Neural cell (in vitro differentiated cells): ENCODE results near the gene ITGB6.

Experiments
- EP300 ChIP-seq: fragments of 450-650 bp; conservative IDR thresholded peaks from 2 replicates; pipeline ENCODE4 v1.6.1; 2014; ENCODE audit warnings: antibody characterized with exemption, mild to moderate bottlenecking, moderate library complexity; ENCODE audit not compliant: poor library complexity, severe bottlenecking
- TF ChIP-seq, protein P1 (sequence below): fragments of 450-650 bp; IDR thresholded peaks from 2 replicates; pipeline ENCODE4 v1.5.1; 2014; ENCODE audit warnings: antibody characterized with exemption, mild to moderate bottlenecking, moderate library complexity; ENCODE audit not compliant: poor library complexity, severe bottlenecking
- TF ChIP-seq, protein P2 (sequence below): IDR thresholded peaks from 2 replicates; pipeline ENCODE4 v1.6.1; 2012; ENCODE audit warnings: borderline replicate concordance

DNA sequence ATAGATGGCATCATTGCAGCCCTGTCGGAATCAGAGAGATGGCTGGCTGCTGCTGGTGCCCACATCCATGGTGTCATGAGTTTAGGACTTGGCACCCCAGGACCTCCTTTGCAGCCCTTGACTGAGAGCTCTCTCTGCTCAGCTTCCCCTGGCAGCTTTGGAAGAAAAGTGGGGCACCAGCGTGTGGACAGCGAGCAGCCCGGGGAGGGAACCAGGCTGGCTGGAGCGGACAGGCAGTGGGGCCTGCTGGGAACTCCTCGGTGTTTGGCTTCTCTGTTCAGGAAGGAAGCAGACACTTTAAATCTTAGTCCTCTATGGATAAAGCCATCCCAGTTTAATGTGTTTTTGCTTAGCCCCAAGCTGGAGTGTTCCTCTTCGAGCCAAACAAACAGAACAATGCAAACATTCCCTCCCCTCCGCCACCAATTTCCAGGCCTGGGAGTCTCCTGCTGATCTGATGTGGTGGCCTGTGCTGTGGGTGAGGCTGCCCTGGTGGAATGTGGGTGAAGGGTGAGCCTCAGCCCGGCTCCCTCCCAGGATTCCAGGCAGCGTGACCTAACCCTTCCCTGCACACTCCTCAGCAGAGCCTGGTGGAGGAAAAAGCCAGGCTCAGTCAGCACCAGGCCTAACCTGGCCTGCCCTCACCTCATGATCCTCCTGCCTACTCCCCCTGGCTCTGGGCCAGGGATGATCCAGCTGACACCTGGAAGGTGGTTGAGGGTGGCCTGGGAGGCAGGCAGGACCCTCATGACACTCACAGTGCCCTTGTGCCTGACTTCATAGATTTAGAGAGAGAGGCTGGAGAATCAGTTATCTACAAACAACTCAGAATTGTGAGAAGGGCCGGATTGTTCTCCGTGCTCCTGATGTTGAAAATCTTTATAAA is 21.6 kb upstream of the ITGB6 start:
- TF ChIP-seq, protein P1, sequence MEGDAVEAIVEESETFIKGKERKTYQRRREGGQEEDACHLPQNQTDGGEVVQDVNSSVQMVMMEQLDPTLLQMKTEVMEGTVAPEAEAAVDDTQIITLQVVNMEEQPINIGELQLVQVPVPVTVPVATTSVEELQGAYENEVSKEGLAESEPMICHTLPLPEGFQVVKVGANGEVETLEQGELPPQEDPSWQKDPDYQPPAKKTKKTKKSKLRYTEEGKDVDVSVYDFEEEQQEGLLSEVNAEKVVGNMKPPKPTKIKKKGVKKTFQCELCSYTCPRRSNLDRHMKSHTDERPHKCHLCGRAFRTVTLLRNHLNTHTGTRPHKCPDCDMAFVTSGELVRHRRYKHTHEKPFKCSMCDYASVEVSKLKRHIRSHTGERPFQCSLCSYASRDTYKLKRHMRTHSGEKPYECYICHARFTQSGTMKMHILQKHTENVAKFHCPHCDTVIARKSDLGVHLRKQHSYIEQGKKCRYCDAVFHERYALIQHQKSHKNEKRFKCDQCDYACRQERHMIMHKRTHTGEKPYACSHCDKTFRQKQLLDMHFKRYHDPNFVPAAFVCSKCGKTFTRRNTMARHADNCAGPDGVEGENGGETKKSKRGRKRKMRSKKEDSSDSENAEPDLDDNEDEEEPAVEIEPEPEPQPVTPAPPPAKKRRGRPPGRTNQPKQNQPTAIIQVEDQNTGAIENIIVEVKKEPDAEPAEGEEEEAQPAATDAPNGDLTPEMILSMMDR, result no peak
- TF ChIP-seq EP300, result no peak
- TF ChIP-seq, protein P2, sequence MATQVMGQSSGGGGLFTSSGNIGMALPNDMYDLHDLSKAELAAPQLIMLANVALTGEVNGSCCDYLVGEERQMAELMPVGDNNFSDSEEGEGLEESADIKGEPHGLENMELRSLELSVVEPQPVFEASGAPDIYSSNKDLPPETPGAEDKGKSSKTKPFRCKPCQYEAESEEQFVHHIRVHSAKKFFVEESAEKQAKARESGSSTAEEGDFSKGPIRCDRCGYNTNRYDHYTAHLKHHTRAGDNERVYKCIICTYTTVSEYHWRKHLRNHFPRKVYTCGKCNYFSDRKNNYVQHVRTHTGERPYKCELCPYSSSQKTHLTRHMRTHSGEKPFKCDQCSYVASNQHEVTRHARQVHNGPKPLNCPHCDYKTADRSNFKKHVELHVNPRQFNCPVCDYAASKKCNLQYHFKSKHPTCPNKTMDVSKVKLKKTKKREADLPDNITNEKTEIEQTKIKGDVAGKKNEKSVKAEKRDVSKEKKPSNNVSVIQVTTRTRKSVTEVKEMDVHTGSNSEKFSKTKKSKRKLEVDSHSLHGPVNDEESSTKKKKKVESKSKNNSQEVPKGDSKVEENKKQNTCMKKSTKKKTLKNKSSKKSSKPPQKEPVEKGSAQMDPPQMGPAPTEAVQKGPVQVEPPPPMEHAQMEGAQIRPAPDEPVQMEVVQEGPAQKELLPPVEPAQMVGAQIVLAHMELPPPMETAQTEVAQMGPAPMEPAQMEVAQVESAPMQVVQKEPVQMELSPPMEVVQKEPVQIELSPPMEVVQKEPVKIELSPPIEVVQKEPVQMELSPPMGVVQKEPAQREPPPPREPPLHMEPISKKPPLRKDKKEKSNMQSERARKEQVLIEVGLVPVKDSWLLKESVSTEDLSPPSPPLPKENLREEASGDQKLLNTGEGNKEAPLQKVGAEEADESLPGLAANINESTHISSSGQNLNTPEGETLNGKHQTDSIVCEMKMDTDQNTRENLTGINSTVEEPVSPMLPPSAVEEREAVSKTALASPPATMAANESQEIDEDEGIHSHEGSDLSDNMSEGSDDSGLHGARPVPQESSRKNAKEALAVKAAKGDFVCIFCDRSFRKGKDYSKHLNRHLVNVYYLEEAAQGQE, result no peak
